Nephron (organoid): Measurements from ENCODE around the gene ELMOD3.

ENCODE experiments used
- H3K27ac Mint-ChIP-seq, 3 experiments: 2 replicates each; pipeline ENCODE4 v1.8.0; 2020; ENCODE audit warnings: mixed read lengths in 3 of 3, mild to moderate bottlenecking in 2 of 3, moderate library complexity in 1 of 3
- H3K27me3 Mint-ChIP-seq: 2 replicates; pipeline ENCODE4 v1.8.0; 2021; ENCODE audit warnings: low read depth, mild to moderate bottlenecking, moderate library complexity, mixed read lengths
- H3K36me3 Mint-ChIP-seq: 2 replicates; pipeline ENCODE4 v1.8.0; 2020; ENCODE audit warnings: low read depth, mixed read lengths
- H3K4me1 Mint-ChIP-seq: 2 replicates; pipeline ENCODE4 v1.8.0; 2020; ENCODE audit warnings: mixed read lengths
- H3K4me3 Mint-ChIP-seq, 3 experiments: 2 replicates each; pipeline ENCODE4 v1.8.0; 2020; ENCODE audit warnings: mild to moderate bottlenecking in 3 of 3, mixed read lengths in 3 of 3, moderate library complexity in 2 of 3
- H3K9me3 Mint-ChIP-seq: 2 replicates; pipeline ENCODE4 v1.8.0; 2020; ENCODE audit warnings: mixed read lengths
- CTCF ChIP-seq, 3 experiments: fragments of 200-600 bp; sonication (generic); IDR thresholded peaks; one replicate each; pipeline ENCODE4 v1.5.0; 2021; ENCODE audit warnings: antibody characterized with exemption in 3 of 3; ENCODE audit not compliant: unreplicated experiment in 3 of 3

The ELMOD3 gene

DNA sequence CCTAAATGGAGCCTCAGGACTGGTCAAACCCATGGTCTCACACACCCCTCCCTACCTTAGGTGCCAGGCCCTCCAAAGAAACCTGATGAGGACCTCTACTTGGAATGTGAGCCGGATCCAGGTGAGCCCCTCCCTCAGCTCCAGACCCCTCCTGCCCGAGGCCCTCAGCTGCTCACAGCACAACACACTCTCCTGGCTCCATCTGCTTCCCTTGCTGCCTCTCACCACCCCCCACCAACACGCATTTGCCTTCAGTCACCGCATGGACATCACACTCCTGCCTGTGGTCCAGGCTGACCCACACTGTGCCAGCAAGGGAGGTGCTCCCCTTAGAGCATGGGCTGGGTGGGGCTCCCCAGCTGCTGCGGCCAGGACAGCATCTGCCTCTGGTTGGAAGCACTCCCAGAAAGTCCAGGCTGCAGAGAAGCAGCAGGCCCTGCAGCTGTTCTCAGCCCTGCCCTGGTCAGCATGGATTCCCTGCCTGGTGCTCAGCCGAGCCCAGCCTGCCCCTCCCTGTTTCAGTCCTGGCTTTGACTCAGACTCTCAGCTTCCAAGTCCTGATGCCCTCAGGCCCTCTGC is 79.0 kb downstream of the ELMOD3 start:
- peak overlapping the region in 1 of 3 experiments; percentile 28 for H3K4me3 Mint-ChIP-seq
- no peaks in the 10 kb centered on the region for H3K36me3 Mint-ChIP-seq
- H3K4me1 Mint-ChIP-seq = peaks cover 45% of the 10 kb centered on the region
- H3K27ac Mint-ChIP-seq = peak overlapping the region; percentile 67 to 85 (median 84)
- peaks cover 4% of the 10 kb centered on the region for H3K27me3 Mint-ChIP-seq
- H3K9me3 Mint-ChIP-seq = no peaks in the 10 kb centered on the region
- no peak for TF ChIP-seq CTCF (IDR thresholded peaks at IDR 0.05; ENCODE audit: unreplicated experiment in 3 of 3)

DNA sequence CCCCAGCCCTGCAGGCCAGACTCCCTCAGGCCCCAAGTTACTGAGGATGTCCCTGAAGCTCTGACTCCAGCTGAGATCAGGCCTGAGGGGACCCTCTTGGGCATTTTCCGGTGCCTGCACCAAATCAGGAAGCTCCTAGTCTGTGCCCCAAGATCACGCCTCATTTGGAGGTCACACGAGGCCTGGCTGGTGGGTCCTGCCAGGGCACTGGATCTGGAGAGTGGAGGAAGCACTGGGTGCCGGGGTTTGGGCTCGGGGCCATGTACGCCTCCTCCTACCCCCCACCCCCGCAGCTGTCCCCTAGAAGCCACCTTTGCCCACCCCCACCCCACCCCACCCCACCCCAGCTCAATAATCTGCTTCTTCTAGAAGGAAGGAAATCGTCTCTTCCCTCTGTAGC is 80.1 kb downstream of the ELMOD3 start:
- no peak for TF ChIP-seq CTCF (IDR thresholded peaks at IDR 0.05; ENCODE audit: unreplicated experiment in 3 of 3)
- H3K4me3 Mint-ChIP-seq = peak overlapping the region in 1 of 3 experiments; percentile 28

DNA sequence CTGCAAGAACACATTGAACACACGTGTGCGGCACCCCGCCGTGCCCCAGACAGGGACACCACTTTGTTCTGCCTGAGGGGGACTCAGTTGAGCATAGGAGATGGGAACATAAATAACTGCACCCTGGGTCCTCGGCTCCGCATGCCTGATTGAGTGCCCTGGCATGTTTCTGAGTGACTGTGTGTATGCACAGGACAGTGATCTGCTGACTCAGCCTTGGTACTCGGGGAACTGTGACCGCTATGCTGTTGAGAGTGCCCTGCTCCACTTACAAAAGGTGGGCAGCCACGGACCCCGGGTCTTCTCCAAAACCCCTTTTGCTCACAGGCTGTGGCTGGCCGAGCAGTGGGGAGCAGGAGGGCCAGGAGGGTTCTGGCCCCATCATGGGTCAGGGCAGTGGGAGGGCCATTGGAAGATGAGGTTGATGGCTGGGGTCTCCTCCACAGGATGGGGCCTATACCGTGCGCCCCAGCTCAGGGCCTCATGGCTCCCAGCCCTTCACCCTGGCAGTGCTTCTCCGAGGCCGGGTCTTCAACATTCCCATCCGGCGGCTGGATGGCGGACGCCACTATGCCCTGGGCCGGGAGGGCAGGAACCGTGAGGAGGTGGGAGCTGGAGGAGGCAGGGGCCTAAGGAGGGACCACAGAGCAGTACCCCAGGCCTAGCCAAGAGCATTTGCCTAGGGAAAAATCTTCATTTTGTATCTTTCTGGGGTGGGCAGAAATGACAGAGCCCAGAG is 80.8 kb downstream of the ELMOD3 start:
- H3K9me3 Mint-ChIP-seq = no peaks in the 10 kb centered on the region
- H3K4me3 Mint-ChIP-seq = peak overlapping the region in 1 of 3 experiments; percentile 54
- peaks cover 51% of the 10 kb centered on the region for H3K4me1 Mint-ChIP-seq
- peak overlapping the region; percentile 88 to 96 (median 91) for H3K27ac Mint-ChIP-seq
- no peak for TF ChIP-seq CTCF (IDR thresholded peaks at IDR 0.05; ENCODE audit: unreplicated experiment in 3 of 3)
- H3K27me3 Mint-ChIP-seq = peaks cover 7% of the 10 kb centered on the region
- no peaks in the 10 kb centered on the region for H3K36me3 Mint-ChIP-seq

More for the DNA sequence above, 80.1 kb downstream of the ELMOD3 start:
- Mint-ChIP-seq H3K9me3 (no peaks in the 10 kb centered on the region), H3K27me3 (peaks cover 4% of the 10 kb centered on the region), H3K27ac (peak overlapping the region; percentile 71 to 96 (median 88)), H3K36me3 (no peaks in the 10 kb centered on the region), H3K4me1 (peaks cover 51% of the 10 kb centered on the region)

- no peaks in the 10 kb centered on the region for H3K36me3 Mint-ChIP-seq
- peaks cover 7% of the 10 kb centered on the region for H3K27me3 Mint-ChIP-seq
- no peaks in the 10 kb centered on the region for H3K9me3 Mint-ChIP-seq
- H3K27ac Mint-ChIP-seq = peak overlapping the region; percentile 91 to 99 (median 96)
- peak overlapping the region; percentile 47 to 85 (median 83) for H3K4me3 Mint-ChIP-seq
- no peak for TF ChIP-seq CTCF (IDR thresholded peaks at IDR 0.05; ENCODE audit: unreplicated experiment in 3 of 3)
- H3K4me1 Mint-ChIP-seq = peaks cover 50% of the 10 kb centered on the region
Observed at GRCh38 chr2:85435981-85436835, 81.6 kb downstream of the ELMOD3 start.

- TF ChIP-seq CTCF (IDR thresholded peaks at IDR 0.05; ENCODE audit: unreplicated experiment in 3 of 3) = no peak
- Mint-ChIP-seq H3K27ac (peak overlapping the region; percentile 91 to 99 (median 96)), H3K27me3 (peaks cover 7% of the 10 kb centered on the region), H3K4me3 (peak overlapping the region; percentile 83 to 85 (median 85)), H3K9me3 (no peaks in the 10 kb centered on the region), H3K4me1 (peaks cover 42% of the 10 kb centered on the region), H3K36me3 (no peaks in the 10 kb centered on the region)
Observed at GRCh38 chr2:85436836-85437487, 82.4 kb downstream of the ELMOD3 start.
